ENCODE measurements around the gene LPP. TPM values are rescaled to one million over a fixed set of nuclear protein-coding genes. Genes with fewer than 3 reads are reported as not detected.

LPP gene
- total RNA-seq, 6 donors from 2014 or later: 86.0 to 196 (median 160) TPM

DNA sequence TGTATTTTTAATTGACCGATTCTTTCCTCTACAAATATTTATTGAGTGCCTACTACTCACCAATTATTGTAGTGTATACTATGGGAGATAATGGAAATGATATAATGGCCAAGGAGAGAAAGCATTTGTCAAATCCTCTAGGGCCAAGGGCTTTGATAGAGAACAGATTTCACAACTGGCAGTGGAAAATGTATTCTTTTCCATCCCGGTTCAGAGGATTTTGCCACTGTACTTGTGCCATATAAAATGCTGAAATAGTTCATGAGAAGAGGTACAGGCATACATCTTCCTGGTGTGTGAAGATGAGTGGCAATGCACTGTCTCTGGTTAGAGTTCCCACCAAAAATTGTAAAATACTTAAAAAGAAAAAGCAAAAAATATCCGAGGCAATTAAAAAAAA lies 566.3 kb downstream of the LPP start:
- no peak overlapping the region for H3K27ac ChIP-seq
- no peaks in the 10 kb centered on the region for H3K9me3 ChIP-seq
- H3K36me3 ChIP-seq: peaks cover 0 to 2% (median 0%) of the 10 kb centered on the region in 4 donors
- DNase-seq (no peak), ATAC-seq (ENCODE audit: low FRiP score in 2 of 2) (no peak)
- 54 to 60% methylated on average over 3 of the region's 3 CpGs for WGBS, 2 donors
- H3K4me3 ChIP-seq: no peak overlapping the region
- H3K27me3 ChIP-seq: no peaks in the 10 kb centered on the region
- TF ChIP-seq EP300 (IDR thresholded peaks at IDR 0.05): no peak
- no peak for TF ChIP-seq POLR2AphosphoS5 (IDR thresholded peaks at IDR 0.05)
- TF ChIP-seq, protein P1, sequence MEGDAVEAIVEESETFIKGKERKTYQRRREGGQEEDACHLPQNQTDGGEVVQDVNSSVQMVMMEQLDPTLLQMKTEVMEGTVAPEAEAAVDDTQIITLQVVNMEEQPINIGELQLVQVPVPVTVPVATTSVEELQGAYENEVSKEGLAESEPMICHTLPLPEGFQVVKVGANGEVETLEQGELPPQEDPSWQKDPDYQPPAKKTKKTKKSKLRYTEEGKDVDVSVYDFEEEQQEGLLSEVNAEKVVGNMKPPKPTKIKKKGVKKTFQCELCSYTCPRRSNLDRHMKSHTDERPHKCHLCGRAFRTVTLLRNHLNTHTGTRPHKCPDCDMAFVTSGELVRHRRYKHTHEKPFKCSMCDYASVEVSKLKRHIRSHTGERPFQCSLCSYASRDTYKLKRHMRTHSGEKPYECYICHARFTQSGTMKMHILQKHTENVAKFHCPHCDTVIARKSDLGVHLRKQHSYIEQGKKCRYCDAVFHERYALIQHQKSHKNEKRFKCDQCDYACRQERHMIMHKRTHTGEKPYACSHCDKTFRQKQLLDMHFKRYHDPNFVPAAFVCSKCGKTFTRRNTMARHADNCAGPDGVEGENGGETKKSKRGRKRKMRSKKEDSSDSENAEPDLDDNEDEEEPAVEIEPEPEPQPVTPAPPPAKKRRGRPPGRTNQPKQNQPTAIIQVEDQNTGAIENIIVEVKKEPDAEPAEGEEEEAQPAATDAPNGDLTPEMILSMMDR (IDR thresholded peaks at IDR 0.05): no peak
- TF ChIP-seq POLR2A (IDR thresholded peaks at IDR 0.05): no peak
- H3K4me1 ChIP-seq: no peaks in the 10 kb centered on the region

DNA sequence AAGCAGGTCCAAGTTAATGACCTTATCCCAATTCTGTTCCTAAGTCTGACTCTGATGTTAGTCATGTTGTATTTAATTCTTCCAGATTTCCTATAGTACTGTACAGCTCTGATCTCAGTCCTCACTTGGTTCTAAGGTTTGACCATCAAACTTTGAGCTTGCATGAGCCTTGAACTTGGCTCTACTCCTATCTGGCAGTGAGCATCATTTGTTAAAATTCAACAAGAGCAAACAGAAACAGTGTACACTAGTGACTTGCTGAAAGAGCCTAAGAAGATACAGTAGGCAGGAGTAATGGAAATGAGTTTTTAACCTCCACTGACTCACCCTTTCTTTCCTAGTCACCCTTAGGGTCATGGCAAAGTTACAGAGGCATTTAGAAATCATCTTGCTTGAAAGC lies 566.7 kb downstream of the LPP start:
- H3K36me3 ChIP-seq: peaks cover 0 to 4% (median 0%) of the 10 kb centered on the region in 4 donors
- peak in 1 of 2 donors; percentile 40 for ATAC-seq (ENCODE audit: low FRiP score in 2 of 2)

DNA sequence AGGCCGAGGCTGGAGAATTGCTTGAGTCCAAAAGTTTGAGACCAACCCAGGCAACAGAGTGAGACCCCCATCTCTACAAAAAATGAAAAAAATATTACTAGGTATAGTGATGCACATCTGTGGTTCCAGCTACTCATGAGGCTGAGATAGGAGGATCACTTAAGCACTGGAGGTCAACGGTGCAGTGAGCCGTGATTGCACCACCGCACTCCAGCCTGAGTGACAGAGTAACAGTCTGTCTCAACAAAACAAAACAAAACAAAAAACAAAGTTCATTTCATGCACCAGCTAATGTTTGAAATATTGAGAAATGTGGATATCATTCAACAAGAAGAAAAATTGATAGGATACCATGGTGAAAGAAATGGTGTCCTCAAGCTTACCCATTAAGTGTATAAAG lies 567.4 kb downstream of the LPP start:
- H3K4me1 ChIP-seq: no peaks in the 10 kb centered on the region
- WGBS, 2 donors: 94 to 99% methylated on average over 4 of the region's 4 CpGs
- ATAC-seq (ENCODE audit: low FRiP score in 2 of 2): no peak
- H3K27me3 ChIP-seq: no peaks in the 10 kb centered on the region
- TF ChIP-seq POLR2AphosphoS5 (IDR thresholded peaks at IDR 0.05): no peak
- no peak for TF ChIP-seq EP300 (IDR thresholded peaks at IDR 0.05)
- TF ChIP-seq, protein P1 (IDR thresholded peaks at IDR 0.05): no peak
- TF ChIP-seq POLR2A (IDR thresholded peaks at IDR 0.05): no peak
- H3K36me3 ChIP-seq: peaks cover 0 to 4% (median 0%) of the 10 kb centered on the region in 4 donors
- no peak for DNase-seq
- no peak overlapping the region for H3K4me3 ChIP-seq
- H3K9me3 ChIP-seq: no peaks in the 10 kb centered on the region
- no peak overlapping the region for H3K27ac ChIP-seq

More for the DNA sequence above, 566.7 kb downstream of the LPP start:
- no peak for DNase-seq
- no peaks in the 10 kb centered on the region for H3K9me3 ChIP-seq
- no peak for TF ChIP-seq POLR2A (IDR thresholded peaks at IDR 0.05)
- TF ChIP-seq POLR2AphosphoS5 (IDR thresholded peaks at IDR 0.05): no peak
- TF ChIP-seq, protein P1 (IDR thresholded peaks at IDR 0.05): no peak
- no peak for TF ChIP-seq EP300 (IDR thresholded peaks at IDR 0.05)
- H3K4me3 ChIP-seq: no peak overlapping the region
- no peaks in the 10 kb centered on the region for H3K27me3 ChIP-seq
- H3K4me1 ChIP-seq: no peaks in the 10 kb centered on the region
- no peak overlapping the region for H3K27ac ChIP-seq

DNA sequence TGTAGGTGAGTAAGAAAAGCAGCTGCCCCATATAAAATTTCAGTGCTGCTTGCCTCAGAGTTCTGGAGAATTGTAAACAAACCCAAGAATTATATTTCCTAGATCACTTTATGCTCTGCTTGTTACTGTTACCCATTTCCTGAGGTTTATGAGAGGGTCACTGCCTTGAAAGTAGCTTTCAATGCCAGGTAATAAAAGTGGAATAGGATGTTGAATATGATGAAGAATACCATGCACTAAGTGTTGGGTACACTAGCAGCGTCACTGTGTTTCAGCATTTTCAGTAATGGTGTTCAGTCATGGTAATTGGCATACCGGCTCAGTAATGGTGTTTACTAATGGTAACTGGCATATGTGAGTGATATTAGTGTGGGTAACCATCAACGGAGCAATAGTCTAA lies 568.0 kb downstream of the LPP start:
- no peaks in the 10 kb centered on the region for H3K4me1 ChIP-seq
- H3K27ac ChIP-seq: no peak overlapping the region
- no peaks in the 10 kb centered on the region for H3K27me3 ChIP-seq
- peaks cover 0 to 4% (median 0%) of the 10 kb centered on the region in 4 donors for H3K36me3 ChIP-seq
- no peak overlapping the region for H3K4me3 ChIP-seq
- DNase-seq (no peak), ATAC-seq (ENCODE audit: low FRiP score in 2 of 2) (no peak)
- WGBS, 2 donors: 93 to 95% methylated on average over 3 of the region's 3 CpGs
- no peaks in the 10 kb centered on the region for H3K9me3 ChIP-seq
- TF ChIP-seq, protein P1 (IDR thresholded peaks at IDR 0.05): no peak
- no peak for TF ChIP-seq POLR2AphosphoS5 (IDR thresholded peaks at IDR 0.05)

DNA sequence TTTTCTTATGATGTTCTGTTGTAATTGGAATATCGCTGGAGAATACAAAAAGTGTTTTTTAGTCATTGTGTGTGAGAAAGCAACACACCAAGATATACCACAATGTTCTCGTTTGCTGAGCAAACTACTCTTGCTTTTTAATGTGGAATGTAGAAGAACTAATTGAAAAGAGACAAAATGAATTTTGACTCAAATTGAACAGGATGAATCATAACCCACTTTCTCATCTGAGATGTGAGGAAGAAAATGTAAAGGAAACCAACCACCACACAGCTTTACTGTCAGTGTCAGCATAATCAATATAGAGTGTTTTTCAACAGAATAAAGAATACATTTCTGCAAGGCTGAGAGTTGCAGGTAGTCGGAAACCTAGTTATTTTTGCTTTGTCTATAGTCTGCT lies 569.0 kb downstream of the LPP start:
- no peaks in the 10 kb centered on the region for H3K27me3 ChIP-seq
- DNase-seq: no peak
- no peaks in the 10 kb centered on the region for H3K4me1 ChIP-seq
- H3K27ac ChIP-seq: no peak overlapping the region
- H3K36me3 ChIP-seq: peaks cover 0 to 4% (median 0%) of the 10 kb centered on the region in 4 donors
- ATAC-seq (ENCODE audit: low FRiP score in 2 of 2): no peak
- TF ChIP-seq, protein P1 (IDR thresholded peaks at IDR 0.05): no peak
- TF ChIP-seq POLR2A (IDR thresholded peaks at IDR 0.05) (no peak), EP300 (IDR thresholded peaks at IDR 0.05) (no peak), POLR2AphosphoS5 (IDR thresholded peaks at IDR 0.05) (no peak)
- H3K9me3 ChIP-seq: no peaks in the 10 kb centered on the region
- 83 to 91% methylated on average over 3 of the region's 3 CpGs for WGBS, 2 donors
- H3K4me3 ChIP-seq: no peak overlapping the region
